22Rv1 (cell line): Measurements from ENCODE around the gene RYR2.
A peak's percentile ranks its signal among the peaks of the same experiment; 100 is the strongest.

Source experiments
- CTCF ChIP-seq: fragments of 450-650 bp; IDR thresholded peaks from 2 replicates; pipeline ENCODE4 v1.5.1; 2017; ENCODE audit warnings: mild to moderate bottlenecking
- ZFX ChIP-seq: fragments of 450-650 bp; IDR thresholded peaks from 2 replicates; pipeline ENCODE4 v1.6.1; 2017; ENCODE audit warnings: antibody characterized with exemption, borderline replicate concordance

- TF ChIP-seq CTCF, result peak; percentile 93
- TF ChIP-seq ZFX, result no peak
Observed at GRCh38 chr1:237124856-237125462, 83.0 kb downstream of the RYR2 start.
